NCI-H446 treated with DMSO at 0.1 percent for 48 hours (cell line): Measurements from ENCODE around the gene CEP350.
A peak's percentile ranks its signal among the peaks of the same experiment; 100 is the strongest.

Experiments used
- DNase-seq: peaks from one replicate; lab custom pipeline; 2025; lab: John Stamatoyannopoulos, UW

CEP350 gene

GRCh38 chr1:179954493-179955286, at the start of gene CEP350:
TSS of gene CEP350 (plus strand) at chr1:179954810. CDS start at chr1:179986182, 31,372 bp downstream.
- peak; percentile 99 for DNase-seq

- no peak for DNase-seq
Measured at GRCh38 chr1:179910934-179911333, 43.7 kb upstream of the CEP350 start.

GRCh38 chr1:179911812-179912211, 42.8 kb upstream of the CEP350 start:
- DNase-seq: no peak

- no peak for DNase-seq
Measured at GRCh38 chr1:179917601-179918429, 36.8 kb upstream of the CEP350 start.

- no peak for DNase-seq
Measured at GRCh38 chr1:179921472-179921871, 33.1 kb upstream of the CEP350 start.

GRCh38 chr1:179921981-179922872, 32.4 kb upstream of the CEP350 start:
- DNase-seq: no peak

- no peak for DNase-seq
Measured at GRCh38 chr1:179923029-179923428, 31.6 kb upstream of the CEP350 start.

GRCh38 chr1:179924268-179924667, 30.3 kb upstream of the CEP350 start:
- no peak for DNase-seq

- no peak for DNase-seq
Measured at GRCh38 chr1:179925302-179925701, 29.3 kb upstream of the CEP350 start.

- no peak for DNase-seq
Measured at GRCh38 chr1:179925922-179926849, 28.4 kb upstream of the CEP350 start.

GRCh38 chr1:179926850-179927205, 27.8 kb upstream of the CEP350 start:
- DNase-seq: no peak

- no peak for DNase-seq
Measured at GRCh38 chr1:179929955-179930798, 24.4 kb upstream of the CEP350 start.

GRCh38 chr1:179930867-179931266, 23.7 kb upstream of the CEP350 start:
- no peak for DNase-seq

GRCh38 chr1:179933219-179933618, 21.4 kb upstream of the CEP350 start:
- DNase-seq: no peak

GRCh38 chr1:179935909-179936496, 18.6 kb upstream of the CEP350 start:
- DNase-seq: no peak

GRCh38 chr1:179937668-179938254, 16.8 kb upstream of the CEP350 start:
- DNase-seq: no peak

GRCh38 chr1:179938752-179939151, 15.9 kb upstream of the CEP350 start:
- no peak for DNase-seq

- no peak for DNase-seq
Measured at GRCh38 chr1:179939941-179940340, 14.7 kb upstream of the CEP350 start.

GRCh38 chr1:179941454-179941853, 13.2 kb upstream of the CEP350 start:
- DNase-seq: no peak
